Duodenal mucosa (tissue), 2 donors: ENCODE measurements around the gene PIEZO2.

ENCODE experiments used
- H3K27ac ChIP-seq: one replicate; pipeline ENCODE4 v1.7.0; 2013; ENCODE audit warnings: low read depth, low read length
- H3K27me3 ChIP-seq, 2 donors: one replicate each; pipeline ENCODE4 v1.7.0; 2013; ENCODE audit warnings: low read length in 2 of 2, control low read depth in 1 of 2; ENCODE audit not compliant: insufficient read depth in 2 of 2, control insufficient read depth in 1 of 2
- H3K36me3 ChIP-seq, 2 donors: one replicate each; pipeline ENCODE4 v1.7.0; 2013; ENCODE audit warnings: low read length in 2 of 2, control low read depth in 1 of 2; ENCODE audit not compliant: insufficient read depth in 2 of 2, control insufficient read depth in 1 of 2
- H3K4me1 ChIP-seq, 2 donors: one replicate each; pipeline ENCODE4 v1.7.0; 2013; ENCODE audit warnings: low read length in 2 of 2, control low read depth in 1 of 2; ENCODE audit not compliant: insufficient read depth in 2 of 2, control insufficient read depth in 1 of 2
- H3K4me3 ChIP-seq, 2 donors: one replicate each; pipeline ENCODE4 v1.7.0; 2013; ENCODE audit warnings: low read length in 2 of 2, low read depth in 1 of 2
- H3K9ac ChIP-seq, 2 donors: one replicate each; pipeline ENCODE4 v1.7.0; 2013; ENCODE audit warnings: low read length in 2 of 2, low read depth in 1 of 2
- H3K9me3 ChIP-seq, 2 donors: one replicate each; pipeline ENCODE4 v1.7.0; 2013; ENCODE audit warnings: low read length in 2 of 2, control low read depth in 1 of 2; ENCODE audit not compliant: control insufficient read depth in 1 of 2

The PIEZO2 gene

GRCh38 chr18:11165952-11166351 lies 16.6 kb upstream of the PIEZO2 start:
- Histone ChIP-seq H3K27me3 (no peaks in the 10 kb centered on the region), H3K4me1 (no peaks in the 10 kb centered on the region), H3K27ac (no peak overlapping the region), H3K9ac (no peak overlapping the region), H3K4me3 (no peak overlapping the region), H3K9me3 (no peaks in the 10 kb centered on the region), H3K36me3 (no peaks in the 10 kb centered on the region)

- Histone ChIP-seq H3K4me3 (no peak overlapping the region), H3K27me3 (no peaks in the 10 kb centered on the region), H3K9me3 (no peaks in the 10 kb centered on the region), H3K27ac (no peak overlapping the region), H3K4me1 (no peaks in the 10 kb centered on the region), H3K36me3 (no peaks in the 10 kb centered on the region), H3K9ac (no peak overlapping the region)
These were observed 15.8 kb upstream of the PIEZO2 start for GRCh38 chr18:11165138-11165537.

GRCh38 chr18:11163665-11164064 lies 14.3 kb upstream of the PIEZO2 start:
- Histone ChIP-seq H3K9ac (no peak overlapping the region), H3K27me3 (peaks cover 0 to 5% of the 10 kb centered on the region in 2 donors)

GRCh38 chr18:11162889-11163288 lies 13.5 kb upstream of the PIEZO2 start:
- H3K4me1 ChIP-seq: no peaks in the 10 kb centered on the region

More at GRCh38 chr18:11163665-11164064, 14.3 kb upstream of the PIEZO2 start:
- Histone ChIP-seq H3K4me3 (no peak overlapping the region), H3K9me3 (no peaks in the 10 kb centered on the region), H3K27ac (no peak overlapping the region), H3K4me1 (no peaks in the 10 kb centered on the region), H3K36me3 (no peaks in the 10 kb centered on the region)

GRCh38 chr18:11162462-11162861 lies 13.1 kb upstream of the PIEZO2 start:
- H3K4me3 ChIP-seq: no peak overlapping the region
- no peak overlapping the region for H3K9ac ChIP-seq
- H3K36me3 ChIP-seq: no peaks in the 10 kb centered on the region
- peaks cover 0 to 5% of the 10 kb centered on the region in 2 donors for H3K27me3 ChIP-seq
- no peaks in the 10 kb centered on the region for H3K4me1 ChIP-seq
- H3K27ac ChIP-seq: no peak overlapping the region
- no peaks in the 10 kb centered on the region for H3K9me3 ChIP-seq

More at GRCh38 chr18:11162889-11163288, 13.5 kb upstream of the PIEZO2 start:
- Histone ChIP-seq H3K27ac (no peak overlapping the region), H3K4me3 (no peak overlapping the region), H3K9me3 (no peaks in the 10 kb centered on the region), H3K36me3 (no peaks in the 10 kb centered on the region), H3K9ac (no peak overlapping the region), H3K27me3 (peaks cover 0 to 5% of the 10 kb centered on the region in 2 donors)

GRCh38 chr18:11160313-11160712 lies 10.9 kb upstream of the PIEZO2 start:
- H3K36me3 ChIP-seq: no peaks in the 10 kb centered on the region
- H3K9me3 ChIP-seq: no peaks in the 10 kb centered on the region
- no peak overlapping the region for H3K27ac ChIP-seq
- H3K4me3 ChIP-seq: no peak overlapping the region
- H3K4me1 ChIP-seq: no peaks in the 10 kb centered on the region
- H3K27me3 ChIP-seq: peaks cover 0 to 5% of the 10 kb centered on the region in 2 donors
- H3K9ac ChIP-seq: no peak overlapping the region

- H3K27me3 ChIP-seq: peaks cover 0 to 5% of the 10 kb centered on the region in 2 donors
- H3K27ac ChIP-seq: no peak overlapping the region
- no peak overlapping the region for H3K4me3 ChIP-seq
- H3K9me3 ChIP-seq: no peaks in the 10 kb centered on the region
- no peak overlapping the region for H3K9ac ChIP-seq
- H3K36me3 ChIP-seq: no peaks in the 10 kb centered on the region
- H3K4me1 ChIP-seq: no peaks in the 10 kb centered on the region
These were observed 10.5 kb upstream of the PIEZO2 start for GRCh38 chr18:11159844-11160243.

- Histone ChIP-seq H3K9me3 (no peaks in the 10 kb centered on the region), H3K27me3 (peaks cover 0 to 5% of the 10 kb centered on the region in 2 donors), H3K4me3 (no peak overlapping the region), H3K9ac (no peak overlapping the region), H3K4me1 (no peaks in the 10 kb centered on the region), H3K27ac (no peak overlapping the region), H3K36me3 (no peaks in the 10 kb centered on the region)
These were observed 7.6 kb upstream of the PIEZO2 start for GRCh38 chr18:11156978-11157377.

GRCh38 chr18:11155034-11155759 lies 5.8 kb upstream of the PIEZO2 start:
- no peaks in the 10 kb centered on the region for H3K9me3 ChIP-seq
- no peak overlapping the region for H3K27ac ChIP-seq
- H3K27me3 ChIP-seq: peaks cover 8 to 12% of the 10 kb centered on the region in 2 donors
- H3K36me3 ChIP-seq: no peaks in the 10 kb centered on the region
- no peak overlapping the region for H3K4me3 ChIP-seq
- no peaks in the 10 kb centered on the region for H3K4me1 ChIP-seq
- H3K9ac ChIP-seq: no peak overlapping the region

GRCh38 chr18:11154368-11154989 lies 5.1 kb upstream of the PIEZO2 start:
- Histone ChIP-seq H3K27ac (no peak overlapping the region), H3K36me3 (no peaks in the 10 kb centered on the region), H3K4me3 (no peak overlapping the region), H3K4me1 (no peaks in the 10 kb centered on the region), H3K9ac (no peak overlapping the region), H3K9me3 (no peaks in the 10 kb centered on the region), H3K27me3 (peaks cover 10 to 13% of the 10 kb centered on the region in 2 donors)
